ENCODE results near the gene SPACA5. TPM values are rescaled to one million over a fixed set of nuclear protein-coding genes. Genes with fewer than 3 reads are reported as not detected.

SPACA5 gene
- total RNA-seq (2022; extraction: Qiagen RNA extraction): not detected in 5 replicates

DNA sequence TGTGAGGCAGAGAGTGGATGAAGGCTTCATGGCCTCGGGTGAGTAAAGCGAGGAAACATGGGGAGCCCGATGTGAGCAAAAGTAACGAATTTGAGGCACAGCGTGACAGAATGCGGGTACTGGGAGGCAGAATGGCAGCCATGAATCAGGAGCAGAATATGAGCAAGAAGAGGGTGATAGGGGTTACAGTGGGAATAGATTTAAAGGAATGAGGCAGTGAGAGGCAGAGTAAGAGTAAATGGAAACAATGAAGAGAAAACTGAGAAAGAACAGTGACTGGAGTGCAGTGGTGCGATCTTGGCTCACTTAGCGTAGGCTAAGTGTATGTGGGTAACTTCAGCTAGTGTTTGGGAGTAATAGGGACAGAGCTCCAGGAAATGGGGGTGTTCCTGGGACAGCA is at the start of gene SPACA5:
Gene SPACA5 (plus strand): TSS at position 301 of the 400 bp plus-strand sequence. CDS start 815 bp downstream, outside the sequence.

DNA sequence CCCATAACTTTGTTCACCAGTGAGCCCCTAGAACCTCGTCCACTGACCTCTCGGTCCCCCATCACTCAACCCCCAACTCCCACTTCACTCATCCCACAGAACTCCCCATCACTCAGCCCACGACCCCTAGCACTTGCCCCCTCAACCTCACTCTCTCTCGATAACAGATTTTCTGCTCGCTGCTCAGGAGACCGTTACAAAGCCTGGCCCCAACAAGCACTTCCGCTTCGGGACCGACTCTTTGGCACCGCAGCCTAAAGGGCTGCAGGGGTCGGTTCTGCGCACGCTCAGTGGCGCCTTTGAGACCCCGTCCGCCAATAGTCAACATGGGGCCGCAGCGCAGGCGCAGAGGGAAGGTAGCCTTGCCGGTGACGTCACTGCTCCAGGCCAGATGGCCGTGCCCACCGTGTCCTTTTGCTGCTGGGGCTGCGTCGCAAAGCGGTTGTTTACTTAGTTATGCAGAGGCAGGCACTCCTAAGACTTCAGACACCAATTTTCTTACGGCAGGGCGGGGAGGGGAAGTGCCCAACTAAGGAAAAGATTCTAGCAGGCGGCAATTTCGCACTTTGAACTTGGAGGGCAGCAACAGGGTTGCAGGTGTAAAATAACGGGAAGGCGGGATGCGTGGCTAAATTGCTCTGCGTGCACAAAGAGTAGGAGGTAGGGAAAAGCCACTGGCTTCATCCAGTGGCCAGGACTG is 2.9 kb upstream of the SPACA5 start, which contains the start of gene ZNF182:
Gene ZNF182 (minus strand): TSS at position 232 of the 700 bp plus-strand sequence. CDS start 1,380 bp downstream, outside the sequence.

Other genes starting within 250 kb of the SPACA5 start
- gene ZNF81, start 170.1 kb upstream of the SPACA5 start, total RNA-seq (2022; extraction: Qiagen RNA extraction): 3.5 to 6.3 TPM (median 5.9 TPM) in 5 replicates
- 3.2 to 4.4 TPM (median 3.4 TPM) in 5 replicates for gene ZNF182, start 3.0 kb upstream of the SPACA5 start, total RNA-seq (2022; extraction: Qiagen RNA extraction)
- gene ZNF630, start 64.7 kb downstream of the SPACA5 start, total RNA-seq (2022; extraction: Qiagen RNA extraction): 0.21 to 0.38 TPM (median 0.26 TPM) in 5 replicates
- not detected in 5 replicates for gene SPACA5B, start 123.6 kb downstream of the SPACA5 start, total RNA-seq (2022; extraction: Qiagen RNA extraction)
- gene SSX5, start 189.8 kb downstream of the SPACA5 start, total RNA-seq (2022; extraction: Qiagen RNA extraction): not detected in 5 replicates
- not detected in 5 replicates for gene SSX1, start 248.4 kb downstream of the SPACA5 start, total RNA-seq (2022; extraction: Qiagen RNA extraction)

Data from A549 treated with CORT108297 at 1 μM for 4 hours (cell line).